ENCODE data around the gene ZNF800. TPM values are rescaled to one million over a fixed set of nuclear protein-coding genes. Genes with fewer than 3 reads are reported as not detected.

ZNF800 gene
- total RNA-seq, 4 donors from 2014 or later: 31.7 to 60.7 (median 41.5) TPM

- H3K9me3 ChIP-seq: no peaks in the 10 kb centered on the region
- H3K4me3 ChIP-seq: no peak overlapping the region
- peaks cover 0 to 40% (median 15%) of the 10 kb centered on the region in 4 donors for H3K4me1 ChIP-seq
- in situ Hi-C loops (cut with MboI; ENCODE audit: low pct_ligation_motif_present in 1 of 4, low pct_unique_long_range_greater_than_20kb in 1 of 4, low sequenced_read_pairs in 3 of 4) (no loop called here), intact Hi-C loops (cut with DNase I; ENCODE audit: low total_unique reads) (no loop called here)
- H3K36me3 ChIP-seq: peaks cover 0 to 26% (median 3%) of the 10 kb centered on the region in 4 donors
- TF ChIP-seq POLR2AphosphoS5 (IDR thresholded peaks at IDR 0.05) (no peak), EP300 (IDR thresholded peaks at IDR 0.05; ENCODE audit: low read depth) (no peak), POLR2A (IDR thresholded peaks at IDR 0.05) (no peak), CTCF (IDR thresholded peaks at IDR 0.05) (no peak)
- 54 to 61% methylated on average over 2 of the region's 2 CpGs for WGBS, 2 donors (ENCODE audit: low coverage in 1 of 2)
- no peaks in the 10 kb centered on the region for H3K27me3 ChIP-seq
- no peak for DNase-seq
- no peak overlapping the region for H3K27ac ChIP-seq
Observed at GRCh38 chr7:127382301-127383085, 10.0 kb downstream of the ZNF800 start.

DNA sequence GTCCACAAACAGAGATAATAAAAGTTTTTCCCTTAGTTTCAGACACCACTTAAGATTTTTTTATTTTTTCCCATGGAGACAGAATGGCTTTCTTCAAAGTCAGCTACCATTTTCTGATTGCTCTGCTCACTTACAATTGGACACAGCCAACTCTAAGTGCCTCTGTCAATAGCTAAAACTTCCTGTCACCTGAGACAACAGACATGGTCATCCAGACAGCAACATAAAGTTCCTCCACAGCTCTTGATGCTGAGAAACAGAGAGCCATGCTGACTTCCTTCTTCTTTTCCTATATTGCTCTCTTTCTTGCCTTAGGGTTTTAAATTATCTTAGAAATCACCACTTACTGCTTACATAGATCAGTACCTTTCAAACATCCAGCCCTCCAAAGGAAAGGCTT is 12.0 kb downstream of the ZNF800 start:
- in situ Hi-C loops (cut with MboI; ENCODE audit: low pct_ligation_motif_present in 1 of 4, low pct_unique_long_range_greater_than_20kb in 1 of 4, low sequenced_read_pairs in 3 of 4) (no loop called here), intact Hi-C loops (cut with DNase I; ENCODE audit: low total_unique reads) (no loop called here)

GRCh38 chr7:127379642-127380041 is 12.9 kb downstream of the ZNF800 start:
- intact Hi-C loops (cut with DNase I; ENCODE audit: low total_unique reads): no loop called here
- H3K27ac ChIP-seq: no peak overlapping the region
- DNase-seq: no peak
- H3K9me3 ChIP-seq: no peaks in the 10 kb centered on the region
- in situ Hi-C loops (cut with MboI; ENCODE audit: low pct_ligation_motif_present in 1 of 4, low pct_unique_long_range_greater_than_20kb in 1 of 4, low sequenced_read_pairs in 3 of 4): no loop called here
- peaks cover 0 to 18% (median 6%) of the 10 kb centered on the region in 4 donors for H3K36me3 ChIP-seq
- no peak overlapping the region for H3K4me3 ChIP-seq
- no peaks in the 10 kb centered on the region for H3K27me3 ChIP-seq
- no peak for TF ChIP-seq EP300 (IDR thresholded peaks at IDR 0.05; ENCODE audit: low read depth)
- TF ChIP-seq POLR2AphosphoS5 (IDR thresholded peaks at IDR 0.05): no peak
- TF ChIP-seq CTCF (IDR thresholded peaks at IDR 0.05): no peak
- no peak for TF ChIP-seq POLR2A (IDR thresholded peaks at IDR 0.05)
- H3K4me1 ChIP-seq: peaks cover 0 to 26% (median 12%) of the 10 kb centered on the region in 4 donors
- whole genome bisulfite sequencing, 2 donors (ENCODE audit: low coverage in 1 of 2): 87 to 88% methylated on average over 1 to 2 of the region's 2 CpGs

More for the DNA sequence above, 12.0 kb downstream of the ZNF800 start:
- DNase-seq: no peak
- Histone ChIP-seq H3K4me3 (no peak overlapping the region), H3K27me3 (no peaks in the 10 kb centered on the region), H3K9me3 (no peaks in the 10 kb centered on the region), H3K4me1 (peaks cover 0 to 26% (median 12%) of the 10 kb centered on the region in 4 donors), H3K36me3 (peaks cover 0 to 20% (median 4%) of the 10 kb centered on the region in 4 donors), H3K27ac (no peak overlapping the region)
- no peak for TF ChIP-seq CTCF (IDR thresholded peaks at IDR 0.05)
- TF ChIP-seq POLR2A (IDR thresholded peaks at IDR 0.05): no peak
- TF ChIP-seq POLR2AphosphoS5 (IDR thresholded peaks at IDR 0.05): no peak

DNA sequence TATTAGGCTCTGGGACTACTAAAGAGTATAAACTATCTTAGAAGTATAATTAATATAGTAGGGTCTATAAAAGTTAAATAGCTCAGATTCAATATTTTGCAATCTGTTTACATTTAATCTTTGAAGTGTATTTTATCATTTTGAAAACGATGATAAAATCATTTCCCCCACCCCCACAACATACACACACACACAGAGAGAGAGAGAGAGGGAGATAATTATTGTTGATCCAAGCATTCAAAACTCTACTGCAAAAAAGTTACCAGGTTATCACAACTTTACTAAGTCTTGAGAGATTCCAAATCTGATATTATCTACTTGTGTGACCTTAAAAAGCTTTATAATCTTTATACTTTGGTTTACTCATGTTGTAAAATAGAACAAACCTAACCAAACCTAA is 14.0 kb downstream of the ZNF800 start:
- in situ Hi-C loops (cut with MboI; ENCODE audit: low pct_ligation_motif_present in 1 of 4, low pct_unique_long_range_greater_than_20kb in 1 of 4, low sequenced_read_pairs in 3 of 4) (no loop called here), intact Hi-C loops (cut with DNase I; ENCODE audit: low total_unique reads) (no loop called here)
- WGBS, 2 donors (ENCODE audit: low coverage in 1 of 2): 44 to 52% methylated on average over 1 of the region's 1 CpG
- no peak overlapping the region for H3K27ac ChIP-seq
- no peak overlapping the region for H3K4me3 ChIP-seq
- H3K4me1 ChIP-seq: peaks cover 0 to 22% (median 10%) of the 10 kb centered on the region in 4 donors
- H3K36me3 ChIP-seq: peaks cover 0 to 24% (median 11%) of the 10 kb centered on the region in 4 donors
- no peaks in the 10 kb centered on the region for H3K9me3 ChIP-seq
- DNase-seq: no peak
- no peaks in the 10 kb centered on the region for H3K27me3 ChIP-seq
- TF ChIP-seq POLR2AphosphoS5 (IDR thresholded peaks at IDR 0.05) (no peak), CTCF (IDR thresholded peaks at IDR 0.05) (no peak), EP300 (IDR thresholded peaks at IDR 0.05; ENCODE audit: low read depth) (no peak), POLR2A (IDR thresholded peaks at IDR 0.05) (no peak)

Data from transverse colon (tissue), 4 donors.